Activated effector memory CD4-positive, alpha-beta T cell treated with Interleukin-2 at 50 U/mL for 16 hours (primary cell): ENCODE measurements around the gene BRAF.
"Not testable (repeated sequence)": the region's sequence is repeated elsewhere in the genome, so short reads cannot be mapped to it uniquely, and the experiment has no call there.

Experiments
- DNase-seq: peaks from one replicate; pipeline ENCODE4 v3.0.0-alpha.2; 2020

Gene BRAF

GRCh38 chr7:140873434-140873833 lies 51.3 kb downstream of the BRAF start:
- DNase-seq = no peak

DNA sequence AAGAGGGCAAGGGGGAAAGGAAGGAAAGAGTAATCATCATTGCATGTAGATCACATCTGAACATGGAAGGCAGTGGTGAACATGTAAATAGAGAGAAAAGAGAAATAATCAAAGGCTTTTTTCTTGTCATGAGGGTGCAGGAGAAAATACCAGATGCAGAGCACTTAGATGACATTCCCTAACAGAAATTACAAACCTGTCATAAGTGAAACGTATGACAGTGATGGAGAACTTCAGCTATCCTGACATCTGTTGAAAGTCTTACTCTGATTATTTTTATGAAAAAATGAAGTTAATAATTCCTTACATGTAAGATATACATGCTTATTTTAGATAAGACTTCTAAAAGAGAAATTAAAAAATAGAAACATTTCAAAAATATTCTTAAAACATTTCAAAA lies 54.7 kb downstream of the BRAF start:
- DNase-seq = no peak

DNA sequence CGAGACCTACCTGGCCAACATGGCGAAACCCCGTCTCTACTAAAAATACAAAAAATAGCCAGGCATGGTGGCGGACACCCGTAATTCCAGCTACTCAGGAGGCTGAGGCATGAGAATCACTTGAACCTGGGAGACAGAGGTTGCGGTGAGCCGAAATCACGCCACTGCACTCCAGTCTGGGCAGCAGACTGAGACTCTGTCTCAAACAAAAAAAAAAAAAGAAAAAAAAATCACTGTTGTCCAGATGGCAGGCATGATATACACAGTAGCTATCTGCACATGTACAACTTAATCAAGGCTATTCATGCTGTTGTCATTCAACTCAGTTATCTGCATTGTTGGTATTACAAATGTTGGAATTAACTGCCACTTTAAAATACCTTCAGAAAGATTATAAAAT lies 55.3 kb downstream of the BRAF start:
- no peak for DNase-seq

GRCh38 chr7:140867467-140868462 lies 57.0 kb downstream of the BRAF start:
- DNase-seq = no peak

DNA sequence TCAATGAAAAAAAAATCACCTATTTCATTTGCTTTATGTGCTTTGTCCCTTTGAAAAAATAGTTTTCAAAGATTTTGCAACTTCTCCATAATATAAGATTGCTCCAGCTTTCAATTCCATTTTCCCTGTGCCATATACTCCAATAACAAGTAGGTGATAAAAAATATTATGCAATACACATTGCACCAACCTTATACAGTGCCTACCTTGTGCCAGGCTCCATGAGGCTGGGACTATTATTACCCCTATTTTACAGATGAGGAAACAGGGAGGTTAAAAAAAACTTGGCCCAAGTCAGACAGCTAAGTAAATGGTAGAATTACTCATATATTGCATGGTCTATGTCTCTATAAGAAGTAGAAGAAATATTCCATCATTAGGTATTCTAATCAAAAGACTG lies 57.8 kb downstream of the BRAF start:
- no peak for DNase-seq

DNA sequence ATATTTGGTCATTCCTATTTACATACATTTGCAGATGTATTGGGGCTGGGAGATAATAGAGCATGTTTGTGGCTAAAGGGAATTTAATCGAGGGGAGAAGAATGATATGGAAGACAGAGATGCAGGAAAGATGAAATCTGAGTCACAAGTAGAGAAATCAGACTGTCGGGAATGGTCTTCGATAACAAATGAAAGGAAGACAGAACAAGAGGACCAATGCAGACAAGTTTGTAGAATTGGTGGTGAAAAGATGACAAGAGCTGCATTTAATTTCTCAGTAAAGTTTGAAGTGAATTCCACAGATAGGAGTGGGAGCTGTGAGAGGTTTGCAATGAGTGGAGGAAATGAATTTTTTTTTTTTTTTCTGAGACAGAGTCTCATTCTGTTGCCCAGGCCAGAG lies 60.0 kb downstream of the BRAF start:
- no peak for DNase-seq

DNA sequence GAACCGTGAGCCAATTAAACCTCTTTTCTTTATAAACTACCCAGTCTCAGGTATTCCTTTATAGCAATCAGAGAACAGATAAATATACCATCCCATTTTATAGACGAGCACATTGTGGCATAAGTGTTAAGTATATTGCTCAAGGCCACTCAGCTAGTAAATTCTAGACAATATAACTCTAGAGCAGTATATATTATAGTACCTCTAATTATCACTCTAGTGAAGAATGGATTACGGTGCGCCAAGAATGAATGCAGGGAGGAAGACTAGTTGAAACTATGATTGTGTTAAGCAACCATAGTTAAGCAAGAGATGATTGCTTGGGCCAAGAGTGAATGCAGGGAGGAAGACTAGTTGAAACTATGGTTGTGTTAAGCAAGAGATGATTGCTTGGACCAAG lies 60.9 kb downstream of the BRAF start:
- no peak for DNase-seq

DNA sequence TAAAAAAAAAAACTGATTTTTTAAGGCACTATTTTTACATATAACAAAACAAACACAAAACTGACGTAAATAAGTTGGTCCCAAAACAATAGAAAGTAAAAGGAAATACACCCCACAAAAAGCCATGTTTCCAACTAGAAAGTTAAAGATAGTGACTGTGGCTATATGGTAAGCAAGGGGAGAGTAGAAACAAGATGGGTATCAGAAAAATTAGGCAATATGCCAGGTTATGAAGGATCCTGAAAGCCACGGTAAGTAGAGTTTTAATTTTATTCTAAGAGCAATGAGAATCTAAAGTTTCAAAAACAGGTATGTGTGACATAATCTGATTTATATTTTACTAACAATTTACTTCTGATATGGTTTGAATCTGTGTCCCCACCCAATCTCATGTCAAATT lies 61.5 kb downstream of the BRAF start:
- DNase-seq = no peak

GRCh38 chr7:140857048-140857447 lies 67.7 kb downstream of the BRAF start:
- DNase-seq = no peak

GRCh38 chr7:140841166-140841715 lies 83.5 kb downstream of the BRAF start:
- DNase-seq = no peak

- no peak for DNase-seq
These were observed 93.0 kb downstream of the BRAF start for GRCh38 chr7:140831724-140832123.

DNA sequence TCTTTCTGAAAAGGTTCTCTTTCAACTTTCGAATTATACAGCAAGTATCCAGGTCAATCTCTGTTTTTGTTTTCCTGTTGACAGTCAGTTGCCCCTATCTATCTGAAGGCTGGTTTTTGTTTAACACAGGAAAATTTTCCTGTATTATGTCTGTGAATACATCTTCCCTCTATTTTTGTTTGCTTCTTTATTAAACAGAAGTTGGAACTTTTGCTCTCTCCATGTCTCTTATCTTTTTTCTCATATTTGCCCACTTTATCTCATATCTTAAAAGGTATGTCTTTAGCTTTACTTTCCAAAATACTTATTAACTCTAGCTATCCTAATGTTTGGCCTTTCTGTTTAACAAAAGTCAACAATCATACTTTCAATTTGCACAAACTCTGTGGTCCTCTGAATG lies 95.0 kb downstream of the BRAF start:
- DNase-seq = no peak

GRCh38 chr7:140828741-140829140 lies 96.0 kb downstream of the BRAF start:
- no peak for DNase-seq

GRCh38 chr7:140817383-140817782 lies 107.3 kb downstream of the BRAF start:
- DNase-seq = not testable (repeated sequence)

DNA sequence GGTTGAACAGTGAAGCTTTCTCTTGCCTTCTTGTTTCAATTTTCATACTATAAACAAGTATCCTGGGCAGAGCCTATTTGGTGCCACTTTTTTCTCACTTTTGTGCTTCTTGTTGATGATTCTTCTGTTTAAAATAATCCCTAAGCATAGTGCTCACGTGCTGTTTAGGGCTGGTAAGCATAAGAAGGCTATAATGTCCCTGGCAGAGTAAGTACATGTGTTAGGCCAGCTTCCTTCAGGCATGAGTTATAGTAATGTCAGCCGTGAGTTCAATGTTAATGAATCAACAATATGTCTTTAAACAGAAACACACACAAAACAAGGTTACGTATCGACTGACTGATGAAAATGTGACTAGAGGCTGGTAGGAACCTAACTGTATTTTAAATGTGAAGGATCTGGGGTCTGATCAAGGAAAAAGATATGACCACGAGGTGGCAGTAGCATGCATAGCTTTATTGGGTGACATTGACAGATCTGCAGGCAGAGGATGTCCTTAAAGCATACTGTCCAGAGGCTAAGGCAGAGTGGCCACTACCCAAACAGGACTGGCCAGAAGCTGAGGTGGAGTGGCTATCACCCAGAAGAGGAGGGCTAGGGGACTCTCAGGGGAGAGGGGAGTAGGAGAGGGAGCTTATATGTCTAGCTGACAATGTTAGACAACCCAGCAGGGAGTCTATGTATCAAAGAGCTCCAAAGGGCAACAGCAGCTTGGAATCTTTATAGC lies 113.7 kb downstream of the BRAF start:
- DNase-seq = peak; percentile 20

DNA sequence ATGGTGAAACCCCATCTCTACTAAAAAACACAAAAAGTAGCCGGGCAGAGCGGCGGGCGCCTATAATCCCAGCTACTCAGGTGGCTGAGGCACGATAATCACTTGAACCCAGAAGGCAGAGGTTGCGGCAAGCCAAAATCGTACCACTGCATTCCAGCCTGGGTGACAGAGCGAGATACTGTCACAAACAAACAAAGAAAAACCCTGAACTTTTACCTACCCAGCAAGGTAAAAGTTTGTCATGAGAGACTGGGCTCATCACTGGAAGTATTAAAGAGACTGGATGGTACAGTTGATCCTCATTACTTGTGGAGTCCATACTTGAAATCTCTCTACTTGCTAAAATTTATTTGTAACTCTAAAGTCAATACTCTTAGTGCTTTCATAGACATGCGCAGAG lies 114.3 kb downstream of the BRAF start:
- no peak for DNase-seq

DNA sequence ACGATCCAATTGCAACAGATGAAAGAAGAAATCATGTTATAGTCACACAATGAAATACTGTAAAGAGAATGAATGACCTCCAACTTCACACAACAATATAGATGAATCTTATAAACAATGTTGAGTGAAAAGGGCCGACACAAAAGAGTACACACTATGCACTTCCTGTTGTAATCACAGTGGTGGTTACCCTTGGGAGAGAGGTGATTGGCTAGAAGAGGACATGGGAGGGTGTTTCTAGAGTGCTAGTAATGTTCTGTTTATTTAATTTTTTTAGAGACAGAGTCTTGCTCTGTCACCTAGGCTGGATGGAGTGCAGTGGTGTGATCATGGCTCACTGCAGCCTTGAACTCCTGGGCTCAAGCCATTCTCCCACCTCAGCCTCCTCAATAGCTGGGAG lies 145.8 kb downstream of the BRAF start:
- no peak for DNase-seq

DNA sequence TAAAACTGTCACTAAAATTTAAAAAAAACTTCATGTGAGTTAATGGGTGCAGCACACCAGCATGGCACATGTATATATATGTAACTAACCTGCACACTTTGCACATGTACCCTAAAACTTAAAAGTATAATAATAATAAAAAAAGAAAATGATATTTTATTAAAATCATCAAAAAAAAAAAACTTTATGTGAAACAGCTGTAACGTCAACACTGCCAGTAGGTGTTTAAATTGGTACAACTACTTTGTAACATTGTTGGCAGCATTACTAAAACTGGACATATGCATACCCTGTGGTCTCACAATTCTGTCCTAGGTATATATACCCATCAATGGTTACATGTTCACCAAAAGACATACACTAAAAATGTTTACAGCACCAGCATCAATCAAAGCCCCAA lies 146.2 kb downstream of the BRAF start:
- DNase-seq = no peak

- DNase-seq = no peak
These were observed 150.4 kb downstream of the BRAF start for GRCh38 chr7:140774371-140774770.

DNA sequence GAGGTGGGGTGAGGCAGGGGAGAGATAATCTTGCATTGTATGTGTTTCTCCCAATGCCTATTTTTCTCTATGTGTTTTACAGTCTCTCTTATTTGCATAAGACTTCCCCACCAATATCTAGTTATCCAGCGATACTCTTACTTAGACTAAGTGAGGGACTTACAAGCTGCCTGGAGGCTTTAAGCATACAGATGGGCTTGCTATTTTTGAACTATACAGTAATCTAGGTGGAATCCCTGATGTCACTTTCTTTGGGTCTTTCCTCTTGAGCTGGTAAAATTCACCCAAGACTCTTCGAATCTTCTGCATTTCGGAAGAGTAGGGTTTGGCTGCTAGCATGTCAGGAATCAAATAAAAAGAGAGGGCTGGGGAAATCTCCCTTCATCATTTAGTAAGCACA lies 151.6 kb downstream of the BRAF start:
- DNase-seq = no peak

DNA sequence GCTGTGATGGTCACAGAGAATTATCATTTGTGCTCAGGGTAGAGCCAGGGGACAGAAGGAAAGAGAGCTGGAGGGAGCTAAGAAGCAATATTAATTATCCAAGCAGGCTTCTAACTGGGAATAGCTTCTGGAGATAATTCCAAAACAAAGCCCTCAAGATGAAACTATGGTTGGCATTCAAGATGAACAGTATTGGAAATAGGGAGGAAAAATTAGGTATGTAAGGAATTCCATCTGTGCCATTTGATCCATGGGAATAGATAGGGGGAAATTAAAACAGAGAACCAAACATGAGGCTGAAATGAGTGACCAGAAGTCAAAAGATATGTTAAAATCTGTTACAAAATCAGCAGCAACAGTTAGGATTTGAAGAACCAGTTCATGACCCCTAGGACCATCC lies 152.9 kb downstream of the BRAF start:
- no peak for DNase-seq

- no peak for DNase-seq
These were observed 154.9 kb downstream of the BRAF start for GRCh38 chr7:140769852-140770251.

DNA sequence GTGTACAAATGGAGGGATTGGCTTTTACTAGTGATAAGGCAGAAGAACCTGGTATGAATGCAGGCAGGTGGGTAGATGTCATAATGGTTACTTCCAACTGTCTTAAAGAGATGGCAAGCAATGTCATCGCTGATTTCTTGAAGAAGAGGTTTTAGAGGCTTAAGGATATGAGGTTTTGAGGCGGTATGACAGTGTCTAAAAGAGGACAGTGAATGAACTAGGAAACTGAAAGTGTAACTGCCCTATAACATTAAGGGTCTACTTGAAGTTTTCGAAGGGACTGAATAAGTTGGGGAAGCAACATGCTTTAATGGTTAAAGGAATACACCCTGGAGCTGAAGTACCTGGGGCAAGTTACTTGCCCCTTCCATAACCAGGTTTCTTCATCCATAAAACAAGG lies 157.3 kb downstream of the BRAF start:
- DNase-seq = no peak

DNA sequence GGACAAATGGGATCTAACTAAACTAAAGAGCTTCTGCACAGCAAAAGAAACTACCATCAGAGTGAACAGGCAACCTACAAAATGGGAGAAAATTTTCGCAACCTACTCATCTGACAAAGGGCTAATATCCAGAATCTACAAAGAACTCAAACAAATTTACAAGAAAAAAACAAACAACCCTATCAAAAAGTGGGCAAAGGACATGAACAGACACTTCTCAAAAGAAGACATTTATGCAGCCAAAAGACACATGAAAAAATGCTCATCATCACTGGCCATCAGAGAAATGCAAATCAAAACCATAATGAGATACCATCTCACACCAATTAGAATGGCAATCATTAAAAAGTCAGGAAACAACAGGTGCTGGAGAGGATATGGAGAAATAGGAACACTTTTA lies 159.3 kb downstream of the BRAF start:
- DNase-seq = not testable (repeated sequence)
